Measurements from ENCODE around the gene ZC2HC1B. TPM values are rescaled to one million over a fixed set of nuclear protein-coding genes. Genes with fewer than 3 reads are reported as not detected.
A peak's percentile ranks its signal among the peaks of the same experiment; 100 is the strongest.

The ZC2HC1B gene
- total and polyA plus RNA-seq, 2 experiments from 2014 or later = not detected

DNA sequence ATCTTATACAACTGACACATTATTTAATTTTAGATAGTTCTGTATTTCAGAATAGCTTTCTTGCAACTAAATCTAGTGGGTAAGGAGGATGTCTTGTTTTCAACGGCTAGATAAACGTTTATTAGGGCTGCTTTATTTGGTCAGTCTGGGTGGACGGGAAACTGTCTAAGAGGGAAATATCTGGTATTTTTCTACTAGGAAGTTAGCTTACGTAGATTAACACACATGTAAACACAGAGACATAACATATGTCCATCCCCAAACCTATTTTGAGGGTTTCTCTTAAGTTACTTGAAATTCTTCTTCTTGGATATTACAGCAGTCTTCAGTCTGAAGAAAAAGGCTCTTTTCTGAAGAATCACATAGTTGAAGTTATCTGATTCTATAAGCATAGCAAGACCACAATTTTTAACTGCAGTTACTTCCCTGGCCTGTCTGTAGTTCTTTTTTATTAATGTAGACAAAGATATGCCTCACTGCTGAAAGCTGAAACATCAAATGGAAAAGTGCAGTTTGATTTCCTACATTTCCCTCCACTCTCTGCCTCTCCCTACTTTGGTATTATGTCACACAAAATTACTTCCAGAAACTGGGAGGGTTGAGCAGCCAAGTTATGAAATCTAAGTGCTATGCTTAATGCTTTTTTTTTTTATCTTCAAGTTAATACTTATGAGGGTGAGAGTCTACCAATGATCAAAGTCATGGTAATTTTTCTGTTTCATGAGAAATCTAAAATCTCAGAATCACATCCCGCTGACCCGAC, 106.4 kb downstream of the ZC2HC1B start:
- TF ChIP-seq EZH2phosphoT487 (IDR thresholded peaks at IDR 0.05; ENCODE audit: low read depth, severe bottlenecking, unreplicated experiment) (no peak), EZH2 (IDR thresholded peaks at IDR 0.05; ENCODE audit: borderline replicate concordance) (no peak)
- TF ChIP-seq, protein P1, sequence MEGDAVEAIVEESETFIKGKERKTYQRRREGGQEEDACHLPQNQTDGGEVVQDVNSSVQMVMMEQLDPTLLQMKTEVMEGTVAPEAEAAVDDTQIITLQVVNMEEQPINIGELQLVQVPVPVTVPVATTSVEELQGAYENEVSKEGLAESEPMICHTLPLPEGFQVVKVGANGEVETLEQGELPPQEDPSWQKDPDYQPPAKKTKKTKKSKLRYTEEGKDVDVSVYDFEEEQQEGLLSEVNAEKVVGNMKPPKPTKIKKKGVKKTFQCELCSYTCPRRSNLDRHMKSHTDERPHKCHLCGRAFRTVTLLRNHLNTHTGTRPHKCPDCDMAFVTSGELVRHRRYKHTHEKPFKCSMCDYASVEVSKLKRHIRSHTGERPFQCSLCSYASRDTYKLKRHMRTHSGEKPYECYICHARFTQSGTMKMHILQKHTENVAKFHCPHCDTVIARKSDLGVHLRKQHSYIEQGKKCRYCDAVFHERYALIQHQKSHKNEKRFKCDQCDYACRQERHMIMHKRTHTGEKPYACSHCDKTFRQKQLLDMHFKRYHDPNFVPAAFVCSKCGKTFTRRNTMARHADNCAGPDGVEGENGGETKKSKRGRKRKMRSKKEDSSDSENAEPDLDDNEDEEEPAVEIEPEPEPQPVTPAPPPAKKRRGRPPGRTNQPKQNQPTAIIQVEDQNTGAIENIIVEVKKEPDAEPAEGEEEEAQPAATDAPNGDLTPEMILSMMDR (IDR thresholded peaks at IDR 0.05; ENCODE audit: poor library complexity) = no peak
- Histone ChIP-seq H3K79me2 (no peaks in the 10 kb centered on the region), H3K9me2 (replicated peaks; ENCODE audit: insufficient read depth) (no peaks in the 10 kb centered on the region), H3K27me3 (no peaks in the 10 kb centered on the region), H2AFZ (no peak overlapping the region), H3K4me1 (ENCODE audit: insufficient read depth) (peaks cover 32% of the 10 kb centered on the region), H3K9me3 (ENCODE audit: low read depth) (no peaks in the 10 kb centered on the region), H3K4me3 (no peak overlapping the region), H3K4me2 (peak overlapping the region; percentile 20), H4K20me1 (ENCODE audit: insufficient read depth, poor library complexity, severe bottlenecking) (no peaks in the 10 kb centered on the region), H3K36me3 (replicated peaks; ENCODE audit: insufficient read depth, low read depth) (no peaks in the 10 kb centered on the region), H3K27ac (peak overlapping the region; percentile 65)
- no peak for DNase-seq (ENCODE audit: low spot score)
- 54% methylated on average over 6 of the region's 6 CpGs for WGBS (ENCODE audit: low lambda C conversion rate, missing lambda C conversion rate)

GRCh38 chr6:143971482-143972205, 107.4 kb downstream of the ZC2HC1B start:
- Histone ChIP-seq H3K27ac (peak overlapping the region; percentile 65), H3K27me3 (no peaks in the 10 kb centered on the region), H3K4me1 (ENCODE audit: insufficient read depth) (peaks cover 32% of the 10 kb centered on the region), H3K79me2 (no peaks in the 10 kb centered on the region), H2AFZ (no peak overlapping the region), H3K36me3 (replicated peaks; ENCODE audit: insufficient read depth, low read depth) (no peaks in the 10 kb centered on the region), H3K9me2 (replicated peaks; ENCODE audit: insufficient read depth) (no peaks in the 10 kb centered on the region), H3K4me2 (peak overlapping the region; percentile 18), H4K20me1 (ENCODE audit: insufficient read depth, poor library complexity, severe bottlenecking) (no peaks in the 10 kb centered on the region), H3K9me3 (ENCODE audit: low read depth) (no peaks in the 10 kb centered on the region), H3K4me3 (no peak overlapping the region)
- WGBS (ENCODE audit: low lambda C conversion rate, missing lambda C conversion rate) = 39% methylated on average over 4 of the region's 4 CpGs
- TF ChIP-seq EZH2 (IDR thresholded peaks at IDR 0.05; ENCODE audit: borderline replicate concordance) (no peak), EZH2phosphoT487 (IDR thresholded peaks at IDR 0.05; ENCODE audit: low read depth, severe bottlenecking, unreplicated experiment) (no peak)
- TF ChIP-seq, protein P1 (IDR thresholded peaks at IDR 0.05; ENCODE audit: poor library complexity) = no peak
- no peak for DNase-seq (ENCODE audit: low spot score)

DNA sequence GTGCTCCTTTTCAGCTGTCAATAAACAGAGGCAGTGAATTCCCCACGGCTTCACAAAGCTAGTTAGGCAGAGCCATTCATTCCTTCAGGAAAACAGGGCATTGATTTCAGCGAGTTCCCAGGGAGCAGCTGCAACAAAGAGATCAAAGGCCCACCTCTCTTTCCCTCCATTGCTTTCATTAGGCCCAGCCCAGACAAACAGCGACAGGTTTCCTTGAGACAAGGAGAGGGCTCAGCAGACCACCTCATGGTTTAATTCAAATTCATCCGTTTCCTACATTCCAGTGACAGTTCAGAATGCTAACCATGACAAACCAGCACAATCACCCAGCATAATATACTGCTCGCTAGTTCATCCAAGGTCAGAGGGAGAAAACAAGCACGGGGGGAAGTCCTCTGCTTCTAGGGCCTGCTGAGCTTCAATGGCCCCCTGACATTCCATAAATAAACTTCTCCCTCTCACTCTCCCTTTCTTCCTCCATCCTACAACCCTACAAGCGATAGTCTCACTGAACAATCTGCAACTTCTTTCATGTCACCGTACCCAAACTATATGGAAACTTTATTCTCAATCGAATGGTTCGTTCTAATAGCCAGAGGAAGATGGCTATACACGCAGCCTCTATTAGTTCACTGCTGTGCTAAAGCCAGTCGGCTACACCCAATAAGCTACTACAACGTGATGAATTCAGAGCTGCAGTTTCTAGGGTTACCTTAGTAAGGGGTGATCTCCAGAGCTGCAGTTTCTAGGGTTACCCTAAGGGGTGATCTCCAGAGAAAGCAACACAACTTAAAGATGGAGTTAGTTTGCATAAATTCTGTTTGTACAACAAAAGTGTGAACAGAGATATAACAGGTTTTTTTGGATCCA, 109.1 kb downstream of the ZC2HC1B start:
- no peak overlapping the region for H3K27ac ChIP-seq
- no peaks in the 10 kb centered on the region for H3K9me3 ChIP-seq (ENCODE audit: low read depth)
- H3K9me2 ChIP-seq (replicated peaks; ENCODE audit: insufficient read depth) = no peaks in the 10 kb centered on the region
- no peaks in the 10 kb centered on the region for H3K79me2 ChIP-seq
- H3K4me1 ChIP-seq (ENCODE audit: insufficient read depth) = peaks cover 29% of the 10 kb centered on the region
- no peaks in the 10 kb centered on the region for H4K20me1 ChIP-seq (ENCODE audit: insufficient read depth, poor library complexity, severe bottlenecking)
- no peaks in the 10 kb centered on the region for H3K27me3 ChIP-seq
- WGBS (ENCODE audit: low lambda C conversion rate, missing lambda C conversion rate) = 39% methylated on average over 13 of the region's 13 CpGs
- H2AFZ ChIP-seq = no peak overlapping the region
- no peak for DNase-seq (ENCODE audit: low spot score)
- H3K4me2 ChIP-seq = no peak overlapping the region
- no peaks in the 10 kb centered on the region for H3K36me3 ChIP-seq (replicated peaks; ENCODE audit: insufficient read depth, low read depth)
- no peak for TF ChIP-seq EZH2 (IDR thresholded peaks at IDR 0.05; ENCODE audit: borderline replicate concordance)
- no peak for TF ChIP-seq EZH2phosphoT487 (IDR thresholded peaks at IDR 0.05; ENCODE audit: low read depth, severe bottlenecking, unreplicated experiment)
- TF ChIP-seq, protein P1 (IDR thresholded peaks at IDR 0.05; ENCODE audit: poor library complexity) = no peak
- no peak overlapping the region for H3K4me3 ChIP-seq
